ENCODE measurements around the gene BLOC1S5.
"Not testable (repeated sequence)": the region's sequence is repeated elsewhere in the genome, so short reads cannot be mapped to it uniquely, and the experiment has no call there.

BLOC1S5 gene

GRCh38 chr6:8059129-8059528, 5.1 kb downstream of the BLOC1S5 start:
- POLR2A ChIA-PET = interaction anchor here (0.7 kb wide), 1 partner anchor 336 kb away, joined by 3 read pairs; no protein-coding TSS in a partner anchor
- TF ChIP-seq, protein P1, sequence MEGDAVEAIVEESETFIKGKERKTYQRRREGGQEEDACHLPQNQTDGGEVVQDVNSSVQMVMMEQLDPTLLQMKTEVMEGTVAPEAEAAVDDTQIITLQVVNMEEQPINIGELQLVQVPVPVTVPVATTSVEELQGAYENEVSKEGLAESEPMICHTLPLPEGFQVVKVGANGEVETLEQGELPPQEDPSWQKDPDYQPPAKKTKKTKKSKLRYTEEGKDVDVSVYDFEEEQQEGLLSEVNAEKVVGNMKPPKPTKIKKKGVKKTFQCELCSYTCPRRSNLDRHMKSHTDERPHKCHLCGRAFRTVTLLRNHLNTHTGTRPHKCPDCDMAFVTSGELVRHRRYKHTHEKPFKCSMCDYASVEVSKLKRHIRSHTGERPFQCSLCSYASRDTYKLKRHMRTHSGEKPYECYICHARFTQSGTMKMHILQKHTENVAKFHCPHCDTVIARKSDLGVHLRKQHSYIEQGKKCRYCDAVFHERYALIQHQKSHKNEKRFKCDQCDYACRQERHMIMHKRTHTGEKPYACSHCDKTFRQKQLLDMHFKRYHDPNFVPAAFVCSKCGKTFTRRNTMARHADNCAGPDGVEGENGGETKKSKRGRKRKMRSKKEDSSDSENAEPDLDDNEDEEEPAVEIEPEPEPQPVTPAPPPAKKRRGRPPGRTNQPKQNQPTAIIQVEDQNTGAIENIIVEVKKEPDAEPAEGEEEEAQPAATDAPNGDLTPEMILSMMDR (IDR thresholded peaks at IDR 0.05; ENCODE audit: insufficient read depth, low read length, missing control alignments) = no peak
- H3K4me3 ChIP-seq (ENCODE audit: low read depth, low read length) = no peak overlapping the region
- DNase-seq (ENCODE audit: low read depth, low spot score) = no peak
- CTCF ChIA-PET = interaction anchor here (0.7 to 5.8 kb wide), 39 partner anchors 9 to 784 kb away, joined by 3 to 211 read pairs (median 4); partner anchors contain the start of genes BMP6, SNRNP48 and TXNDC5

GRCh38 chr6:8057793-8058192, 6.4 kb downstream of the BLOC1S5 start:
- H3K4me3 ChIP-seq (ENCODE audit: low read depth, low read length) = no peak overlapping the region
- CTCF ChIA-PET = interaction anchor here (0.6 to 5.8 kb wide), 17 partner anchors 10 to 1361 kb away, joined by 3 to 211 read pairs (median 5); partner anchors contain the start of gene BMP6
- POLR2A ChIA-PET = no interaction called here
- TF ChIP-seq, protein P1 (IDR thresholded peaks at IDR 0.05; ENCODE audit: insufficient read depth, low read length, missing control alignments) = no peak
- DNase-seq (ENCODE audit: low read depth, low spot score) = no peak

DNA sequence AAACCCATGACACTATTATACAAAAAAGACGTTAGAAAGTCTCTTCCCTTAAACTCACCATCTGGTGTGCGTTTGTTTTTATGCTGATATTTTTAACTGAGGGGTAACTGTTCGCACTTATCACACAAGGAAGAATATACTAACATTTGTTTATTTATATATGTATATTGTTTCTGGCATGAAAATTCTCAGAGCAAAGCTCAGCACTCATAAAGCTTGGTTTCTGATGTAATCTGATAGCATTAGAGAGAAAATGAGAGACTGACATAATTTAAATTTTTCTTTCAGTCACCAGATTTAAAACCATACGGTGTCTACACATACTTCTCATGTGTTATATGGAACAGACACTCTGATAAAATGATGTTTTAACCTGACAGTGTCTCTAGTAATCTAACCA, 6.9 kb downstream of the BLOC1S5 start:
- CTCF ChIA-PET = interaction anchor here (0.6 to 5.8 kb wide), 12 partner anchors 9 to 339 kb away, joined by 3 to 211 read pairs (median 4); partner anchors contain the start of gene BMP6
- POLR2A ChIA-PET = no interaction called here
- no peak for DNase-seq (ENCODE audit: low read depth, low spot score)
- TF ChIP-seq, protein P1 (IDR thresholded peaks at IDR 0.05; ENCODE audit: insufficient read depth, low read length, missing control alignments) = no peak
- no peak overlapping the region for H3K4me3 ChIP-seq (ENCODE audit: low read depth, low read length)

DNA sequence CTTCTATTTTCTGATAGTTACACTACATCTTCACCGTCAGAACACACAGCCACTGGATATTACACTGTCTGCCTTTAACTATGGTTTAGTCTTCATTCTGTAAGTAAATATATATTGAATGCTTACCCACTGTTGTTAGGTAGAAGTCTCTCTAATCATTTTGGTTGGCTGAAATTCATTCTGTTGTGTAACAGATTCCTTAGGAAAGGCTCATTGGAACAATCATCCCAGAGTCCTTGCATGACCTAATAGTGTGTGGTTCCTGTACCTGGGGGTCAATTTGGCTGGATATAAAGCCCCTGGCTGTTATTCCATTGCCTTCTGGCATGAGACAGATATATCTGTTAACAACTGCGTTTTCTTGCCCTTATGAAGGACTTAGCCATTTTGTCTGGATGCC, 9.9 kb downstream of the BLOC1S5 start:
- TF ChIP-seq, protein P1 (IDR thresholded peaks at IDR 0.05; ENCODE audit: insufficient read depth, low read length, missing control alignments) = no peak
- H3K4me3 ChIP-seq (ENCODE audit: low read depth, low read length) = no peak overlapping the region
- no peak for DNase-seq (ENCODE audit: low read depth, low spot score)
- CTCF ChIA-PET = interaction anchor here (1.1 kb wide), 1 partner anchor 331 kb away, joined by 3 read pairs; no protein-coding TSS in a partner anchor
- POLR2A ChIA-PET = no interaction called here

- no peak for DNase-seq (ENCODE audit: low read depth, low spot score)
- ChIA-PET POLR2A (no interaction called here), CTCF (interaction anchor here (0.7 to 1.4 kb wide), 2 partner anchors 10 to 326 kb away, joined by 3 to 4 read pairs; no protein-coding TSS in a partner anchor)
- TF ChIP-seq, protein P1 (IDR thresholded peaks at IDR 0.05; ENCODE audit: insufficient read depth, low read length, missing control alignments) = no peak
- no peak overlapping the region for H3K4me3 ChIP-seq (ENCODE audit: low read depth, low read length)
Observed at GRCh38 chr6:8047541-8048292, 16.5 kb downstream of the BLOC1S5 start.

DNA sequence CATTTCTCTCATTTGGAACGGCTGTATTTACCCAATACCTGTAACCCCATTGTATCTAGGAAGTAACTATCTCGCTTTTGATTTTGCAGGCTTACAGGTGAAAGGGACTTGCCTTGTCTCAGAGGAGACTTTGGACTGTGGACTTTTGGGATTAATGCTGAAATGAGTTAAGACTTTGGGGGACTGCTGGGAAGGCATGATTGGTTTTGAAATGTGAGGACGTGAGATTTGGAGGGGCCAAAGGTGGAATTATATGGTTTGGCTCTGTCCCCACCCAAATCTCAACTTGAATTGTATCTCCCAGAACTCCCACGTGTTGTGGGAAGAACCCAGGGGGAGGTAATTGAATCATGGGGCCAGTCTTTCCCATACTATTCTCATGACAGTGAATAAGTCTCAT, 18.4 kb downstream of the BLOC1S5 start:
- POLR2A ChIA-PET; H3K4me3 ChIP-seq (ENCODE audit: low read depth, low read length); DNase-seq (ENCODE audit: low read depth, low spot score): not testable (repeated sequence)
- CTCF ChIA-PET = interaction anchor here (1.3 kb wide), 1 partner anchor 13 kb away, joined by 5 read pairs; no protein-coding TSS in a partner anchor

Data from AG04449 (cell line).